Activated naive CD4-positive, alpha-beta T cell treated with Interleukin-2 at 50 U/mL for 16 hours (primary cell): ENCODE measurements around the gene EBF4.
A peak's percentile ranks its signal among the peaks of the same experiment; 100 is the strongest.

Experiments used
- DNase-seq: peaks from one replicate; pipeline ENCODE4 v3.0.0-alpha.2; 2020

EBF4 gene

GRCh38 chr20:2745060-2745910 lies 52.7 kb downstream of the EBF4 start:
- DNase-seq: no peak

- DNase-seq: no peak
These were observed 53.5 kb downstream of the EBF4 start for GRCh38 chr20:2745936-2746635.

GRCh38 chr20:2746636-2747265 lies 54.2 kb downstream of the EBF4 start:
- no peak for DNase-seq

GRCh38 chr20:2747676-2748235 lies 55.2 kb downstream of the EBF4 start:
- DNase-seq: no peak

GRCh38 chr20:2748551-2749342 lies 56.2 kb downstream of the EBF4 start:
- no peak for DNase-seq

GRCh38 chr20:2749343-2749950 lies 56.9 kb downstream of the EBF4 start:
- no peak for DNase-seq

- no peak for DNase-seq
These were observed 57.4 kb downstream of the EBF4 start for GRCh38 chr20:2749951-2750490.

- DNase-seq: no peak
These were observed 58.1 kb downstream of the EBF4 start for GRCh38 chr20:2750491-2751251.

GRCh38 chr20:2751347-2751877 lies 58.8 kb downstream of the EBF4 start:
- DNase-seq: no peak

GRCh38 chr20:2751878-2752566 lies 59.4 kb downstream of the EBF4 start:
- DNase-seq: peak; percentile 66

GRCh38 chr20:2752567-2753460 lies 60.2 kb downstream of the EBF4 start:
- peak; percentile 41 for DNase-seq

GRCh38 chr20:2753461-2754040 lies 61.0 kb downstream of the EBF4 start:
- no peak for DNase-seq

GRCh38 chr20:2754424-2754823 lies 61.8 kb downstream of the EBF4 start:
- DNase-seq: no peak

GRCh38 chr20:2755451-2756055 lies 63.0 kb downstream of the EBF4 start:
- DNase-seq: no peak

GRCh38 chr20:2756056-2756611 lies 63.6 kb downstream of the EBF4 start:
- DNase-seq: no peak

GRCh38 chr20:2757001-2757400 lies 64.4 kb downstream of the EBF4 start:
- DNase-seq: no peak

- DNase-seq: no peak
These were observed 65.4 kb downstream of the EBF4 start for GRCh38 chr20:2757969-2758368.

- DNase-seq: no peak
These were observed 66.6 kb downstream of the EBF4 start for GRCh38 chr20:2759143-2759542.
